ENCODE data around the gene TBR1.

The TBR1 gene

GRCh38 chr2:161430386-161430785 is 14.3 kb downstream of the TBR1 start:
- DNase-seq: no peak

GRCh38 chr2:161432107-161432506 is 16.0 kb downstream of the TBR1 start:
- DNase-seq: no peak

- DNase-seq: no peak
These were observed 18.0 kb downstream of the TBR1 start for GRCh38 chr2:161434118-161434517.

- no peak for DNase-seq
These were observed 20.3 kb downstream of the TBR1 start for GRCh38 chr2:161436411-161436810.

GRCh38 chr2:161438598-161438997 is 22.5 kb downstream of the TBR1 start:
- no peak for DNase-seq

GRCh38 chr2:161445097-161445496 is 29.0 kb downstream of the TBR1 start:
- DNase-seq: no peak

- no peak for DNase-seq
These were observed 32.3 kb downstream of the TBR1 start for GRCh38 chr2:161448431-161448830.

GRCh38 chr2:161471631-161472030 is 55.5 kb downstream of the TBR1 start:
- no peak for DNase-seq

GRCh38 chr2:161474920-161475319 is 58.8 kb downstream of the TBR1 start:
- no peak for DNase-seq
